Activated T-helper 9 cell treated with anti-CD3 and anti-CD28 coated beads, Interleukin-2, amount 50 U/mL, for 16 hours (primary cell): ENCODE measurements around the gene CDCP1.
"Not testable (repeated sequence)": the region's sequence is repeated elsewhere in the genome, so short reads cannot be mapped to it uniquely, and the experiment has no call there.

Experiments used
- DNase-seq: peaks from one replicate; pipeline ENCODE4 v3.0.0-alpha.2; 2020; ENCODE audit warnings: low read depth

The CDCP1 gene

DNA sequence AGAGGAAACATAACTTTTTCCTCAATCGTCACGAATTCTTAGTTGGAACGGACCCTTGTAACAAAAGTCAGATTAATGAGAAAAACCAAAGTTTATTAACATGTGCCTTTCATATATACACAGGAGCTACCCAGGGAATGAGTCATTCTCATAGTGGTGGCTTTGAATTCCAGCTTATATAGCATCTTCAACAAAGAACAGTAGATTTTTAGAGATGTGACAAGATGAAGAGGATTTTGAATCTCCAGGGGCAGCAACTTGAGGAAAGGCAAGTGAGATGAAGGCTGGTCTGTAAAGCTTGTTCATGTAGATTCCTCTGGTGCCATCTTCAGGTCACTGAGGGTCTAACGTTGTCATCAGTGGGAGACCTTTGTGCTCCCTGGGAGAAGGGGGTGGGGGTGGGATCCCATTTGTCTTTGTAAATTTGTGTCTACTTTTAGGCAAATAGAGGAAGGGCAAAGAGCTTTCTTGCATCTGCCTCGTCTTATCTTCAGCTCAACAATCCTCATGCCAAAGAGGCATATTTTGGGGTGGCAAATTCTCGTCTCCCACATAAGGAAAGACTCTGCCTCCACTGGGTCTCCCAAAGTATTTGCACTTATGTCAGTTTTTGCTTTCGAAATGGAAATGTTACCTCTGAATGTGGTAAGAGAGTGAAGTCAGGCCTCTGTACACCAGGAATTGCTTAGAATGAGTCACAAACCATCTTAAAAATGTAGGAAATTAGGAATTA, 90.6 kb downstream of the CDCP1 start:
- DNase-seq = no peak

DNA sequence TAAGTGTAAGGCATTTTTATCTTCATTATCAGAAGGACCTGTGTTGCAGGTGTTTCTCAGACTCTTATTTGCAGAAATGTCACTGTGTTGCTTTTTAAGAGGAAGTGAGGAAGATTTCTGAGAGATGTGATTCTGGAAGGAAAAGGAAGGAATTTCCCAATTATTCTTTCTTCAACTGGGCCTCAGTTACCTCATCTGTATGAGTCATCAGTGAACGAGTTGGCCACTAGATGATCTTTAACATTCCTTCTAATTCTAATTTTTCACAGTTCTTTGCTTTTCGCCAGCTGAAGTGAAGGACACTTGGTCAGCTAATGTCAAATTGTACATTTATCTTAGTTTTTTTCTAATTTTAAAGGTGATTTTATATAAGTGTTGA, 91.2 kb downstream of the CDCP1 start:
- no peak for DNase-seq

DNA sequence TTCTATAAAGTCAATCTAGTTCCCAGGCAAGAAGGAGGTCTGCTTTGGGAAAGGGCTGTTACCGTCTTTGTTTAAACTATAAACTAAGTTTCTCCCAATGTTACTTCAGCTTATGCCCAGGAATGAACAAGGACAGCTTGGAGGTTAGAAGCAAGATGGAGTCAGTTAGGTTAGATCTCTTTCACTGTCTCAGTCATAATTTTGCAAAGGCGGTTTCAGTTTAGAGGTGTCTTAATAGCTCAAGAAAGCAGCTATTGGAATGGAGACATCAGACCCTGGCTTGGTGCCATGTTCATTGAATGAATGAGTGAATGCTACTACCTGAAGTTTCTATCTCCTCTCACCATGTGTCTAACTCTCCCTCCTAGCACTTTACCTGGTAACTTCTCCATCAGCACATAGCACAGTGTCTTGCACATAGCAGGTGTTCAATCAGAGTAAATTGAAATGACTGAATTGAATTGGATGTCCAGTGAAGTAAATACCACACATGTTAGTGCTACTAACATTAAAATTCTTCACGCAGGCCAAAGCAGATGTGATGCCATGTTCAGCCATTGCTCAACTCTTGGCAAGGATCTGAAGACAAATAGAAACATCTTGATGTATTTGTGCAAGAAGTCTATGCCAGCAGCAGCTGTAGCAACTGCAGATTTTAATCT, 91.9 kb downstream of the CDCP1 start:
- DNase-seq = no peak

DNA sequence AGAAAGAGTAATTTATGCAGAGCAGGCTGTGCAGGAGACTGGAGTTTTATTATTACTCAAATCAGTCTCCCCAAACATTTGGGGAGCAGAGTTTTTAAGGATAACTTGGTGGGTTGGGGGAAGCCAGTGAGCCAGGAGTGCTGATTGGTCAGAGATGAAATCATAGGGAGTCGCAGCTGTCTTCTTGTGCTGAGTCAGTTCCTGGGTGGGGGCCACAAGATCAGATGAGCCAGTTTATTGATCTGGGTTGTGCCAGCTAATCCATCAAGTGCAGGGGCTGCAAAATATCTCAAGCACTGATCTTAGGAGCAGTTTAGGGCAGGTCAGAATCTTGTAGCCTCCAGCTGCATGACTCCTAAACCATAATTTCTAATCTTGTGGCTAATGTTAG, 92.4 kb downstream of the CDCP1 start:
- DNase-seq = not testable (repeated sequence)

DNA sequence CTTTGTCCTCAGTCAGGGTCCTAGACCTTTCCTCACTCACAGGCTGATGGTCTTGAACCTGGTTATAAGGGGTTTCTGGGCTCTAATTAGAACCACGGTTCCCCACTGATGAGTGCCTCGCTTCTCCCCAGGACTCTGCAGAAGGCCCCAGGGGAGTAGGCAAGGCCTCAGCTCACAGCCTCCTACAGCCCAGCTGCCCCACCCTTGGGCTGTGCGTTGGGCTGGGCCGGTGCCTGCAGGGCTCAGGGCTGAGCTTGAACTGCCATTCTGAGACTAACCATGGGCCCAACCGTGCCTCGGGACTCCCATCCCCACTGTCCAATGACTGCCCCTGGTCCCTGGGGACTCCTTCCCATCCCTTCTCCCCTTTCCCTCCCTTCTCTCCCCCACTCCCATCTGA, 94.5 kb downstream of the CDCP1 start:
- no peak for DNase-seq

DNA sequence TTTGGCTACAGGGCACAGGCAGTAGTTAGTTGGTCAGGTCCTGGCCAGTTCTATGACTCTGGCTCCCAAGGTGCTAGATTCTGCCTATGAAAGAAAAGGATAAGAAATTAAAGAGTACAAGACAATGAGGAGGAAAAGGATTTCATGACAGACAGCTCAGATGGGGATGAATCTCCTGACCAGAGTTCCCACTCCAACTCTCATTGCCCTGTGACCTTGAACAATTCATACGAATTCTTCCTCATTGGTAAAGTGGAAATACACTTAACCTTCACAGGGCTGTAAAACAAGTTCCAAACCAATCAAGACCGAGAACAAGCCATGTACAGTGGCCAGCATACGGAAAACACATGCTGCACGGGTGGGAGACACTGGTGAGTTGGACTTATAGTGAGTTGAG, 96.4 kb downstream of the CDCP1 start:
- DNase-seq = no peak

DNA sequence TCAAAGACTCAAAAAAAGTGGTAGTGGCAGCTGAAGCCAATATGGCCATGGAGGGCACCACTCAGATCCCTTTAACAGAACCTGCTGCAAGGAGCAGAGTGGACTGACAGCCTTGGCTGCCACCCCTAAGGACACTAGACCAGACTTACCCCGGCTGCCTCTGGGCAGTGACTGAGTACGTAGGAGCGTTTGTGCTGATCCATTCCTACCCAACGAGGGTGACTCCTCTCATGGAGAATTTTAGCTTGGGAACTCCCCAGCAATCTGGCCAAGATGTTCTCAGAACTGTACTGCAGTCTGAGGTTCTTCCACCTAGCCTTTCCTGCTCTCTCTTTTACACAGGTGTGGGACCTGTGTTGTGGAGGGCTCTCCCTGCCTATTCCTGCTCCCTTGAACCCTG, 97.9 kb downstream of the CDCP1 start:
- no peak for DNase-seq

DNA sequence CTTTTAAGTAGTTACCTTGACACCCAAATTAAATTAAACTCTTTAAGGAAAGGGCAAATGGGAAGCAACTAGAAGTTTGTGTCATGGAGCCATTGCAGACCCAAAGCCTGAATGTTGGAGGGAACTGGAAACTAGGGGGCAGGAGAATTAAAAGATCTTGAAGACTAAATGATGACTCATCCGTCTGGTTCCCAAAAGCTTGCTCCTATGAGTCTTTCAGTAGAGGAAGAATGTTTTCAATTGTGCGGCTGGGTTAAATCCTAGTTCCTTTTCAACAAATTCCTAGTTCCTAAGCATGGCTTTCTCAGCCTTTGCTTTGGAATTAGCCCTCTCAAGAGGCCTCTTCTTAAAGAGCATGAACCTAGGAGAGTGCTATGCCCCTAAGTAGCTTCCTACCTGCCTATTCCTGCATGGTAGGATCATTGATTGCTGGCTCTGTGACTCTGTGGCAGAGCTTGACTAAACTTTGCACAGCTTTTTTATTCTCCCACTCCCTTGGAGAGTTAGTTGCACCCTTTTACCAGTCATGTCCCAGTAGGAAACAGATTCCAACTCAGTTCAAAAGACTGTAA, 102.4 kb downstream of the CDCP1 start:
- DNase-seq = no peak

DNA sequence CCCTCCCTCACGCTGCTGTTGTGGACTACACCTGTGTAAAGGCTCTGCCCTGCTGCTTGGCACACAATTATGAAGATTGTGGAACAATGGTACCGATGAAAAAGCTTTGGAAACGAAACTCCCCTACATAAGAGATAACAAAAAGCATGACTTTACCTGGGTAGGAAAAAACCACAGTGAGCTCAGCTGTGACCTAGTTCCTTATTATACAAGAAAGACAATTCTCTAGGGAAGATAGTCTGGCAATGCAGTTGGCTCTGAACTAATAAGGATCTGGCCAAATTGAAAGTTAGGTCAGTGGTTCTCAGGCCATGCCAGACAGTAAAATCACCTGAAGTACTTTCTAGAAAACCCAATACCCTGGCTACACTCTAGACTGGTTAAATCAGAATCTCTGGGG, 104.0 kb downstream of the CDCP1 start:
- no peak for DNase-seq

DNA sequence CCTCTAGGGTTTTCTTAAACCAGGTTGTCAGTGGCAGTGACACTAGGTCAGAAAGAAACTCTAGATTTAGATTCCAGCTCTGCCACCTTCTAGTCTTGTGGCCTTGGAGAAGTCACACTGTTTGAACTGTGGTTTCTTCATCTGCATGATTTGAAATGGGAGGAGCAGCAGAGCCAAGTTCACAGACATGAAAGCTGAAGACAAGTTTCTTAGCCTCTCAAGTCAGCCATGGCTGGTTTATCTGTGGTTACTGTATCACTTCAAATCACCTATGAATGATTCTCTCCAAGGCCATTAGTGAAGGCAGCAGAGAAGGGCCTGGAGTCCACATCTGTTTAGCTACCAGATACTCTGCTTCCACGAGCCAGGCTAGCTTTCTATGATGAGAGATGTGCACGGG, 104.5 kb downstream of the CDCP1 start:
- DNase-seq = no peak

DNA sequence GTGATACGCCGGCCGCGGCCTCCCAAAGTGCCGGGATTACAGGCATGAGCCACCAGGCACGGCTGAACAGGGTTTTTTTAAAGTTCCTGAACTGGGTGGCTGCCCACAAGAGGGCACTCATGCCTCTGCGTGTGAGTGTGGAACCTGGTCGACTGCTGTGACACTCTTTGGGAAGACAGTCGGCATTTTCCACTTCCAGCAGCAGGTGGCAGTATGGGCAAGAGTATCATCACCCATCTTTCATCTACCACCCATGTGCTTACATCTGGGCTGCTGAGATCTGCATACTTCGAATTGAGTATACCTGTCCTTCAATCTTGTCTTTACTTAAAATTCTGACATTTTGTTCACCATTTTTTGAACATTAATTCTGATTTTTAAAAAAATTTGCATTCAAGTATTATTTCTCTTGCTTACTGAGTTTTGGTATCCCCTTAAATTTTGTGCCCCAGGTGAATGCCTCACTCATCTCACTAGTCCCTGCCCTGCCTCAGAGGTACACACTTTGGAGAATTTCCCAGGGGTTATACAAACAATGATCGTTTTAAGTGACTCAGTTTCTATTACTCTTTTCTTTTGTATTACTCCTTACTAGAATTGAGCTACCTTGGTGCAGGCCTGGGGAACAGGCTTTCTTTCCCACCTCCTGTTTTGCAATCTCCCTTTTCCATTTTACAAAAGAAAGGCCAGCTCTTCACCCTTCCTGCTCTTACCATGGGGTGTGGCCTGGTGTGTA, 108.3 kb downstream of the CDCP1 start:
- DNase-seq = peak; percentile 82

DNA sequence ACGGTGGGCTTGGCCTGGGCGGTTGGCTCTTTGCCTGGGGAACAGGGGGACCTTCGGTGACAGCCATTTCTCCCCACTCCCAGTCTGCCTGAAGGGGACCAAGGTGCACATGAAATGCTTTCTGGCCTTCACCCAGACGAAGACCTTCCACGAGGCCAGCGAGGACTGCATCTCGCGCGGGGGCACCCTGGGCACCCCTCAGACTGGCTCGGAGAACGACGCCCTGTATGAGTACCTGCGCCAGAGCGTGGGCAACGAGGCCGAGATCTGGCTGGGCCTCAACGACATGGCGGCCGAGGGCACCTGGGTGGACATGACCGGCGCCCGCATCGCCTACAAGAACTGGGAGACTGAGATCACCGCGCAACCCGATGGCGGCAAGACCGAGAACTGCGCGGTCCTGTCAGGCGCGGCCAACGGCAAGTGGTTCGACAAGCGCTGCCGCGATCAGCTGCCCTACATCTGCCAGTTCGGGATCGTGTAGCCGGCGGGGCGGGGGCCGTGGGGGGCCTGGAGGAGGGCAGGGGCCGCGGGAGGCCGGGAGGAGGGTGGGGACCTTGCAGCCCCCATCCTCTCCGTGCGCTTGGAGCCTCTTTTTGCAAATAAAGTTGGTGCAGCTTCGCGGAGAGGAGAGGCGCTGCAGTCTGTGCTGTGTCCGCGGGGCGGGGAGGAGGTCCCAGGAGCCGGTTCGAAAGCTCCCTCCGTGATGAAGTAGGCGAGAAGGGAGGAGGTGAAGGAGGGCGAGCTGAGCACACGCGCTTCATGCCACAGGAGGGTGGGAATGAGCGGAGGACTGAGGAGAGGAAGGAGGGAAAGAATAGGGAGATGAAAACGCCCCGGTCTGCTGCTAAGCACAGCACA, 110.5 kb downstream of the CDCP1 start:
- DNase-seq = no peak

DNA sequence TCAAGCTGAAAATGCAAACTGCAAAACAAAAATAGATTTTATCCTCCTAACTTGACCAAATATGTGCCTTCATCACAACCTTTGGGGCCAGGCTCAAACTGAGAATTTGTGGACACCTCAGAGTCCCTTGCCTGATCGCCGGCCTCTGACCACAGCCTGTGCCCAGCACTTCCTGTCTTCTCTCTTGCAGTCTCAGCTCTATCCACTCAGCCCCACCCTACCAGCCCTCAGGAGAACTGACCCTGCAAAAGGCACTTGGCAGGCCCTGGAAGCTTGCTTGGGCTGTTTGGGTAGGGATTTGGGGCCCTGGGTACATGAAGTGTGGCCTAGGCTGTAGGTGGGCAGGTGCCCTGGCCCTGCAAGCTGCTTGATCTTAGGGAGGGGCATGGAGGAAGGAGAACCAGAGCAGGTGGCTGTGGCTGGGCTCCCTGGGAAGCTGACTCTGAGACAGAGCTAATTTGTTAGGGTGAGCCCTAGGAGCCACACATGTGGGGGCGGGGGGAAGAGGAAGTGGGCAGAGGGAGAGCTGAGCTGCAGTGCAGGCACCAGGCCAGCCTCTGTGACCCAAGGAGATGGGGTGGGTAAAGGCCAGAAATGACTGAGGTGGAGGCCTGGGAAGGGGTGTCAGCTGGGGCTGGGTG, 111.4 kb downstream of the CDCP1 start:
- no peak for DNase-seq

DNA sequence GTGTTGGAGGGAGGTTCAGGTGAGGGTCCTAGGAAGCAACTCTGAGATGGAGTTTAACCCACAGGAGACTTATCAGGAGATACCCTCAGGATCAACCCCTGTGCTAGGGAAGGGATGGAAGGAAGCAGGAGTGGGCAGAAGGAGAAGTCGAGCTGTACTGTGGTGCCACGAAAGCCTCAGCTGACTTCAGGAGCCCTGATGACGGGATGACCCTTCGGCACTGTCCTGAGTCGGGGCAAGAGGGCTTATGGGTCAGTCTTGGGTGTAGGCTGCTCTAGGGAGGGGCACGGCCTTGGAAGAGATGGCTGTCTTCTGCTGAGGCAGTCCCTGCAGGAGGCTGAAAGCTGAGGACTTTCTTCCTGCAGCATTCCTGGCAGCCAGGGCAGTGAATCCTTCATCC, 112.4 kb downstream of the CDCP1 start:
- no peak for DNase-seq
